DND-41 (cell line): ENCODE data around the gene PNCK.

Experiments
- ATAC-seq: fragments of 200-7000 bp; cut with Tn5 transposase; 3 replicates; pipeline ENCODE4 v1.9.1; 2021; ENCODE audit warnings: low read depth; ENCODE audit not compliant: insufficient read depth
- DNase-seq: peaks from one replicate; pipeline ENCODE4 v3.0.0-alpha.2; 2020
- H2AFZ ChIP-seq: 2 replicates; pipeline ENCODE4 v1.6.0; 2012; ENCODE audit warnings: low read depth, low read length
- H3K27ac ChIP-seq: 2 replicates; pipeline ENCODE4 v1.5.1; 2012; ENCODE audit warnings: low read length, inconsistent platforms
- H3K27me3 ChIP-seq: fragments of 200-600 bp; sonication (generic); 2 replicates; pipeline ENCODE4 v1.6.0; 2012; ENCODE audit warnings: low read length, mild to moderate bottlenecking, inconsistent platforms; ENCODE audit not compliant: insufficient read depth, poor library complexity
- H3K36me3 ChIP-seq: 2 replicates; pipeline ENCODE4 v1.5.1; 2012; ENCODE audit warnings: low read length, inconsistent platforms; ENCODE audit not compliant: insufficient read depth
- H3K4me1 ChIP-seq: 2 replicates; pipeline ENCODE4 v1.5.1; 2012; ENCODE audit warnings: mild to moderate bottlenecking, low read length; ENCODE audit not compliant: insufficient read depth
- H3K4me2 ChIP-seq: 2 replicates; pipeline ENCODE4 v1.6.0; 2012; ENCODE audit warnings: mild to moderate bottlenecking, moderate library complexity, low read length, inconsistent platforms; ENCODE audit not compliant: insufficient read depth
- H3K4me3 ChIP-seq, 2 experiments: fragments of 200-600 bp in 1 of 2; shearing (Covaris generic) in 1 of 2; 2 replicates each; pipeline ENCODE4 v1.5.1; 2012 to 2016; ENCODE audit warnings: inconsistent platforms in 2 of 2, low read length in 2 of 2, mild to moderate bottlenecking in 2 of 2, low read depth in 1 of 2, moderate library complexity in 1 of 2
- H3K79me2 ChIP-seq: 2 replicates; pipeline ENCODE4 v1.6.0; 2012; ENCODE audit warnings: low read length, inconsistent platforms; ENCODE audit not compliant: insufficient read depth
- H3K9ac ChIP-seq: 2 replicates; pipeline ENCODE4 v1.6.0; 2012; ENCODE audit warnings: low read depth, mild to moderate bottlenecking, inconsistent platforms, low read length, moderate library complexity
- H3K9me3 ChIP-seq: 2 replicates; pipeline ENCODE4 v1.5.1; 2012; ENCODE audit warnings: low read length, moderate library complexity, mild to moderate bottlenecking, inconsistent platforms; ENCODE audit not compliant: insufficient read depth, severe bottlenecking
- H4K20me1 ChIP-seq: 2 replicates; pipeline ENCODE4 v1.6.0; 2012; ENCODE audit warnings: low read length; ENCODE audit not compliant: insufficient read depth
- EZH2 ChIP-seq: IDR thresholded peaks from 3 replicates; pipeline ENCODE4 v1.6.1; 2012; ENCODE audit warnings: borderline replicate concordance, low read depth, mild to moderate bottlenecking, moderate library complexity, low read length, inconsistent platforms; ENCODE audit not compliant: severe bottlenecking
- TF ChIP-seq, protein P1 (sequence below): IDR thresholded peaks from 2 replicates; pipeline ENCODE4 v1.5.1; 2012; ENCODE audit warnings: borderline replicate concordance, low read length, moderate library complexity, mild to moderate bottlenecking; ENCODE audit not compliant: poor library complexity, severe bottlenecking; ENCODE audit errors: extremely low read depth

Gene PNCK

DNA sequence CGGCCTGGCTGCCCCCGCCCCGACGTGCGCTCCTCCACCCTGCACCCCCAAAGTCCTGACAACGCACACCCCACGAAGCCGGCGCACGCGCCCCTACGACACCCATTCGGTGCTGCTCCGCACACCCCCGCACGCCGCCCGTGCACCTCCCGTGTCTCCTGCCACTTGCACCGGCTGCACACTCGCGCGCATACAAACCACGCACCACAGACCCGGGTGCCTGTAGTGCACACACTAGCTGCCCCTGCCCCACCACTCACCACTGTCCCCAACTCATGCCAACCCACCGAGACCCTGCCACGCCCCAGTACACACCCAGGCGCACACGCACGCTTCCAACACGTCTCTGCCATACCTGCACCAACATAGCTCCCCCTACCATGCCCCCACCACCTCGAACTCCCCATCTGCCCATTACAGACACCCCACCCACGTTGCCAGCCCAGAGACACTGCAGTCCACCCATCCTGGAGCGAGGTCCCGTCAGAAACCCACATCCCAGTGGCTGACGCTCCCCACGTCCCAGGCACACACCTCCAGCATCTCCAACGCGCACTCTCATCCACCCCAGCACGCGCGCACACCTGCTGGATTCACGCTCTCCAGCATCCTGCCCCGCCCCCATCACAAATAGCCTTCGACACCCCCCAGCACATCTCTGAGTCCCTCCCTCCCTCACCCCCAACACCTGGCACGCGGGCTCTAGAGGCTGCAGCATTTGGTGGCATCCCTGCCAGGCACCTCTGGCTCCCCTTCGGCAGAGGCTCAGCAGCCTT is 30.8 kb downstream of the PNCK start:
- TF ChIP-seq, protein P1, sequence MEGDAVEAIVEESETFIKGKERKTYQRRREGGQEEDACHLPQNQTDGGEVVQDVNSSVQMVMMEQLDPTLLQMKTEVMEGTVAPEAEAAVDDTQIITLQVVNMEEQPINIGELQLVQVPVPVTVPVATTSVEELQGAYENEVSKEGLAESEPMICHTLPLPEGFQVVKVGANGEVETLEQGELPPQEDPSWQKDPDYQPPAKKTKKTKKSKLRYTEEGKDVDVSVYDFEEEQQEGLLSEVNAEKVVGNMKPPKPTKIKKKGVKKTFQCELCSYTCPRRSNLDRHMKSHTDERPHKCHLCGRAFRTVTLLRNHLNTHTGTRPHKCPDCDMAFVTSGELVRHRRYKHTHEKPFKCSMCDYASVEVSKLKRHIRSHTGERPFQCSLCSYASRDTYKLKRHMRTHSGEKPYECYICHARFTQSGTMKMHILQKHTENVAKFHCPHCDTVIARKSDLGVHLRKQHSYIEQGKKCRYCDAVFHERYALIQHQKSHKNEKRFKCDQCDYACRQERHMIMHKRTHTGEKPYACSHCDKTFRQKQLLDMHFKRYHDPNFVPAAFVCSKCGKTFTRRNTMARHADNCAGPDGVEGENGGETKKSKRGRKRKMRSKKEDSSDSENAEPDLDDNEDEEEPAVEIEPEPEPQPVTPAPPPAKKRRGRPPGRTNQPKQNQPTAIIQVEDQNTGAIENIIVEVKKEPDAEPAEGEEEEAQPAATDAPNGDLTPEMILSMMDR: no peak
- no peak for TF ChIP-seq EZH2
- Histone ChIP-seq H3K27ac (no peak overlapping the region), H3K4me3 (no peak overlapping the region; a peak in 1 of 4 replicates), H3K4me1 (peaks cover 6% of the 10 kb centered on the region), H3K9me3 (no peaks in the 10 kb centered on the region), H3K27me3 (no peaks in the 10 kb centered on the region), H3K9ac (no peak overlapping the region), H2AFZ (no peak overlapping the region), H3K36me3 (no peaks in the 10 kb centered on the region), H3K79me2 (no peaks in the 10 kb centered on the region), H3K4me2 (peak overlapping the region; percentile 47; the same call in 1 of the 2 replicates), H4K20me1 (no peaks in the 10 kb centered on the region)
- no peak for ATAC-seq
- no peak for DNase-seq

DNA sequence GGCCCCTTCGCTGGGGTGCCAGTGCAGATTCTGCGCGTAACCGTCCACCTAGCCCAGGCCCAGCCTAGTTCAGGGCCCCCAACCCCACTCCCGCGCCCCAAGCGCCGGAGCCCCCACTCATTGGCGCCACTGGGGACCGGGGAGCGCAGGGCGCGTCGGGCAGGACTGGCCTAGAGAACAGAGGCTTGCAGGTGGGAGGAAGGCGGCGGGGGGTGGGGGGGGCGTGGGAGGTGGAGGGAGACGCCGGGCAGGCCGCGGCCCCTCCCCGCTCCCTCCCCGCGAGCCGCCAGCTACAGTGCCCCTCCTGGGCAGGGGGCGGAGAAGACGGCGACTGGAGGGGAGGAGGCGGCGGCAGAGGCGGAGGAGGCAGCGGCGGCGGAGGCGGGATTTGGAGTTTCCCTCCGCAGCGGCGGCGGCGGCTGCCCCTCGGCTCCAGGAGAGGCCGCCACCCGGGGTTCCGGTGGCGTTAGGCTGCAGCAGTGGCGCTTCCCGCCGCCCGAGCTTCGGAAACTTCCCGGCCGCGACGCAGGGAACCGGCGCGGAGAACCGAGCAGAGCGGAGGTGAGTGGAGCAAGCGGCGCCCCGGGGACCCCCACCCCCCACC is 31.5 kb downstream of the PNCK start:
- no peaks in the 10 kb centered on the region for H3K27me3 ChIP-seq
- no peak overlapping the region for H3K9ac ChIP-seq
- no peaks in the 10 kb centered on the region for H4K20me1 ChIP-seq
- H3K9me3 ChIP-seq: no peaks in the 10 kb centered on the region
- DNase-seq: peak; percentile 47
- no peaks in the 10 kb centered on the region for H3K79me2 ChIP-seq
- no peaks in the 10 kb centered on the region for H3K36me3 ChIP-seq
- H3K4me1 ChIP-seq: peaks cover 6% of the 10 kb centered on the region
- no peak overlapping the region for H3K4me3 ChIP-seq
- ATAC-seq: peak; percentile 81
- no peak overlapping the region for H2AFZ ChIP-seq
- H3K4me2 ChIP-seq: peak overlapping the region; percentile 47; the same call in 1 of the 2 replicates
- TF ChIP-seq EZH2: no peak
- TF ChIP-seq, protein P1: no peak
- no peak overlapping the region for H3K27ac ChIP-seq

DNA sequence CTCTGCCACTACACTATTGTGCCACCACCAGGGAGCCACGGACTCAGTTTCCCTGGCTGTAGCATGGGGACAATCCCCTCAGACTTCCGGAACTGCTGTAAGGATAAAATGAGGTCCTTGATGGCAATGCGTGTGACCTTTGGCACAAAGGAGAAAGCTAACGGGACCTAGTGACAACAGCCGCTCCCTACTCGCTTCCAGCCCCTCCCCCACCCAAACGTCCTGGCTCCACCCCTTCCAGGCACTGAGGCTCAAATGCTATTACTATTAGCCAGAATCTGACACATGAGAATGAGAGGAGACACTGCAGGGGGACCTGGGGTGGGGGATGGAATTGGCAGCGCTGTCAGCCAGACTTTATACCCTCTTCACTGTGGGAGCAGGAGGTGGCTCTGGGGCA is 32.0 kb downstream of the PNCK start:
- Histone ChIP-seq H4K20me1 (no peaks in the 10 kb centered on the region), H3K36me3 (no peaks in the 10 kb centered on the region), H3K79me2 (no peaks in the 10 kb centered on the region), H3K27ac (no peak overlapping the region), H2AFZ (no peak overlapping the region), H3K4me3 (no peak overlapping the region), H3K4me1 (peaks cover 6% of the 10 kb centered on the region), H3K9me3 (no peaks in the 10 kb centered on the region), H3K27me3 (no peaks in the 10 kb centered on the region), H3K9ac (no peak overlapping the region), H3K4me2 (peak overlapping the region; percentile 47; the same call in 1 of the 2 replicates)
- DNase-seq: no peak
- TF ChIP-seq, protein P1: no peak
- ATAC-seq: peak; percentile 15; the same call in 1 of the 3 replicates
